ENCODE data around the gene EXTL1.
A peak's percentile ranks its signal among the peaks of the same experiment; 100 is the strongest.
"Not testable (repeated sequence)": the region's sequence is repeated elsewhere in the genome, so short reads cannot be mapped to it uniquely, and the experiment has no call there.

The EXTL1 gene, protein sequence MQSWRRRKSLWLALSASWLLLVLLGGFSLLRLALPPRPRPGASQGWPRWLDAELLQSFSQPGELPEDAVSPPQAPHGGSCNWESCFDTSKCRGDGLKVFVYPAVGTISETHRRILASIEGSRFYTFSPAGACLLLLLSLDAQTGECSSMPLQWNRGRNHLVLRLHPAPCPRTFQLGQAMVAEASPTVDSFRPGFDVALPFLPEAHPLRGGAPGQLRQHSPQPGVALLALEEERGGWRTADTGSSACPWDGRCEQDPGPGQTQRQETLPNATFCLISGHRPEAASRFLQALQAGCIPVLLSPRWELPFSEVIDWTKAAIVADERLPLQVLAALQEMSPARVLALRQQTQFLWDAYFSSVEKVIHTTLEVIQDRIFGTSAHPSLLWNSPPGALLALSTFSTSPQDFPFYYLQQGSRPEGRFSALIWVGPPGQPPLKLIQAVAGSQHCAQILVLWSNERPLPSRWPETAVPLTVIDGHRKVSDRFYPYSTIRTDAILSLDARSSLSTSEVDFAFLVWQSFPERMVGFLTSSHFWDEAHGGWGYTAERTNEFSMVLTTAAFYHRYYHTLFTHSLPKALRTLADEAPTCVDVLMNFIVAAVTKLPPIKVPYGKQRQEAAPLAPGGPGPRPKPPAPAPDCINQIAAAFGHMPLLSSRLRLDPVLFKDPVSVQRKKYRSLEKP

DNA sequence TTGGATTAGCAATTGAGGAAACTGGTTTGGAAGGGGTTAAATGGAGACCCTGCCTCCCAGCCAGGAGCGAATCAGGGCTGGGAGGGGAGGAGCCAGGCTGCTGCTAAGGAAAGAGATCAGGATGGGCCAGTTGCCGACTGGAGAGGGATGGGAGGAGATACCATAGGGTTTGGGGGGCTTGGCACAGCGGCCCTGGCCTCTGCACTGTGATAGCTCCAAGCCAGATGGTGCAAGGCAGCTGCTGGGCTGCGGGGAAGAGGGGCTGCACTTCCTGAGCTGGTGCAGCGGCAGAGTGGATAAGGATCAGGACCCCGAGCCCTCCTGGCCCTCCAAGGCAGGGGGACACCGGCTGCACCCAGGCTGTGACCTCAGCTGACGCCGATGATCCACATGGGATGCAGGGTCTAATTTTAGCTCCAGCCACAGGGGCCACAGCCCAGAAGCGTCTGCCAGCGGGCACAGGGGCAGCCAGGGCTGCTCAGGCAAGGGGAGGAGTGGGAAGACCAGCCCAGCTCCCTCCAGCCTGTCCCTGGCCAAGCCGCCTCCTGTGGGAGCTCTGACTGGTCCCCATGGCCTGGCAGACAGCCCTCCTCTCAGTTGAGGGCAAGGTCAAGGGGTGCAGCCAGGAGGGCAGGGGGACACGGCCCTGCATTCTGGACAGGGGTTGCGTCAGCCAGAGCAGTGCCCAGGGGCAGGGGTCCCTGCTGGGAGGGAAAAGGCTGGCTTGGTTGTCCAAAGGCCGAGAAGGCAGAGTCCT is at the start of gene EXTL1:
TSS of gene EXTL1 (plus strand) at position 129 of the 757 bp plus-strand sequence. CDS start 872 bp downstream, outside the sequence.
- no peak for DNase-seq

DNA sequence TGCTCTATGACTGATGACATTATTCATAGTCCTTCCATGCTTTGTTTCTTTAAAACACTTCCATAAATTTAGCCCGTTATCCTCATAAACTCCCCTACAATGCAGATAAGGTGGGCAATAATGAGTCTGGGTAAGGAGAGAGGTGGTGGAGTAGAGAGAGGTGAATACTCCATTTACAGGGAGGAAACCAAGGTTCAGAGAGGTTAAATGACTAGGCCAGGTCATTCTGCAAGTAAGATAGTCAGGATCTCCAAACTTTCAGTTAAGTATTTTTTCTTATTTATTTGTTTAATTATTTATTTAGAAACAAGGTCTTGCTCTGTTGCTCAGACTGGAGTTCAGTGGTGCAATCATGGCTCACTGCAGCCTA is 49.8 kb upstream of the EXTL1 start:
- DNase-seq: no peak

DNA sequence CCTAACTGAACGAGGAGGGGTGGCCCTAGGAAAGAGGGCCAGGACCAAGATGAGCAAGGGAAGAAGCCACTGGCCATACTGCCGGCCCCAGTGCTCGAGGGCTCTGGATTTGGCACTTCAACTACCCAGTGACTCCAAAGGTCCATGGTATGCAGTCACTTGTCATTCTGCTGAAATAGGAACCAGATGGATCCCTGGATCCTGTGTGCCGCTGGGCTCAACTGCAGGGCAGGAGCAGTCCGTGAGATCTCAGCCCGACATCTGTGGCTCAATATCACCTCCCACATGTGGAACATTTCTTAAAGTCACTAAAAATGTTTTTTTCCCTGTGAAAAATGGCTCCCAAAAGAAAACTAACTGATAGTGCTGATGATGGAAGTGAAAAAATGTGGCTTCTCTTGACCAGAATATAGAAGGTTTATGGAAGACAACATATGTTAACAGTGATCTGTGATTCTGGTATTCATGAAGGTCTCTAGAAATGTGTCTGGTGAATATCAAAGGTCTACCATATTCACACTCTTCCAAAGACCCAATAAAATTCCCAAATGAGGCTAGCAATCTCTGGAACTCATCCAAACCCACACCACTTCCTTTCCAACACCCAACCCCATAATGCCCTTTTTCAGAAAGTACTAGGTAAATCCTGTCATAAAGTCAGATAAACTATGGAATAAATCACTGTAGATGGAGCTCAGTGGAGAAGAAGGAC is 47.8 kb upstream of the EXTL1 start:
- no peak for DNase-seq

DNA sequence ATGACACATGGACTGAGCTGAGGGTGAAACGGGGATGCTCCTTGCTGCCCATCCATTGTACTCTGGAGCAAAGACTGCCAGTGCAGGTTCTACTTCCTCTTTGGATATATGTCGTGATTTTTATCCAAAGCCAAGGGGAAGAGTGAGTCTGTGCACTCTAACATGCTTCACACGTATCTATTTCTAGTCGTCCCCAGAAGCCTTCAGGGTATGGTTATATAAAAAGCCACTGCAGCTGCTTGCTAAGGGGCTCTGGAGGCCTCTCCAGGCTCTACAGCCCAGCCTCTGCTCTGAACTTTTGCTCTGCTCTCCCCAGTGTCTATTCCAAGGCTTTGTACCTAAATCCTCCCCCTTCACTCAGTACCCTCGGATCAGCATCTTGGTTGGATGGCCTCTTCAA is 43.8 kb upstream of the EXTL1 start:
- DNase-seq: no peak

DNA sequence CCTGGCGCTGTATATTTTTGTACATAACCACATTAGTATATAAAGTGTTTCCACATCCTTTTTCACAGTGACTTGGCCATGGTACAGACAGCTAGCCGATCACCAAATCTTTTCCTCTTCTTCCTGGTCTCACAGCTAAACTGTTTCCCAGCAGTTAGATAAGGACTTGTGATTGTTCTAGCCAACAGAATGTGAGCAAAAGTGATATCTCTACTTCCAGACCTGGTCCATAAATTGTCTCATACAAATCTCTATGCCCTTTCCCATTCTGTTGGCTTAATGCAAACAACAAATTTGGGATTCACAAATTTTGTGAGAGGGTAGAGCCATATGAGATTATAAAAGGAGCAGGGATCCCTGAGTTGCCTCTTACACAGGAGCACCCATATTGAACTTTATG is 43.2 kb upstream of the EXTL1 start:
- DNase-seq: no peak

DNA sequence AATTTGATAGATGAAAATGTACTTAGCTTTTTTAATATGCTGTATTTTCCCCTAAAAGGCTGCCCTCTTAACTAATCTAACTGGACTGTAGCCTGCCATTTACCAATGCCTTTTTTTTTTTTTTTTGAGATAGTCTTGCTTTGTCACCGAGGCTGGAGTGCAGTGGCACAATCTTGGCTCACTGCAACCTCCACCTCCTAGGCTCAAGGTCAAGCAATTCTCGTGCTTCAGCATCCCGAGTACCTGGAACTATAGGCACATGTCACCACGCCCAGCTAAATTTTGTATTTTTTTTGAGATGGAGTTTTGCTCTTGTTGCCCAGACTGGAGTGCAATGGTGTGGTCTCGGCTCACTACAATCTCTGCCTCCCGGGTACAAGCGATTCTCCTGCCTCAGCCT is 42.4 kb upstream of the EXTL1 start:
- no peak for DNase-seq

DNA sequence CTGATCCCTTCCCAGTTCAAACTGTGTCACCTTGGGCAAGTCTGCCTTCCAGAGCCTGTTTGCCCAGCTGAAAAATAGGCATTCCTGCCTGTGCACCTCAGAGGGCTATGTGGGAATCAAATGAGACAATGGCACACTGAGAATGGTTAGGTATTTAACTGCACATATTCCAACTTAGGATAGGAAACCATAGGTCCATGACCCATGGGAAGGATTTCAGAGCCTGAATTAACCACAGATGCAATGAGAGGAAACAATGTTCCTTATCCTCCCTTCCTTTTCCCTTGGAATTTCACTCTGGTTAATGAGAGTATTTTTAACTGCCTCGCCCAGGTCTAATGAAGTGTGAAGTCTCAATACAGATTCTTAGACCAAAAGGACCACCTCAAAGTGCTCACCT is 36.4 kb upstream of the EXTL1 start:
- DNase-seq: no peak

DNA sequence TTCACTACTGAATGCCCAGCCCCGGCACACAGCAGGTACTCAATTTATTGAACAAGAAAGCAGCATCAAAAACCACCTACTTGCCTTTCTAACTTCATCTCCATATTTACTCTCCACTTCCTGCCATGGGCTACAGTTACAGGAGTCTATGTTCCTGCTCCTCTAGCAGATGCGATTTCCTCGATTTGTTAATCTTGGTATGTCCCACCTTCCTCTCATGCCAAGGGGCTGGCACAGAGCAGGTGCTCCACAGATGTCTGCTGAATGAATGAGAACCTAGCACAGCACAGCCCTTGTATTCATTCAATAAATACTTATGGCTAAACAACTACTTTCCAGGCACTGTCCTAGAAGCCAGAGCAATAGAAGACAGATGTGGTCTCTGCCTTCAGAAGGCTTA is 35.9 kb upstream of the EXTL1 start:
- no peak for DNase-seq

DNA sequence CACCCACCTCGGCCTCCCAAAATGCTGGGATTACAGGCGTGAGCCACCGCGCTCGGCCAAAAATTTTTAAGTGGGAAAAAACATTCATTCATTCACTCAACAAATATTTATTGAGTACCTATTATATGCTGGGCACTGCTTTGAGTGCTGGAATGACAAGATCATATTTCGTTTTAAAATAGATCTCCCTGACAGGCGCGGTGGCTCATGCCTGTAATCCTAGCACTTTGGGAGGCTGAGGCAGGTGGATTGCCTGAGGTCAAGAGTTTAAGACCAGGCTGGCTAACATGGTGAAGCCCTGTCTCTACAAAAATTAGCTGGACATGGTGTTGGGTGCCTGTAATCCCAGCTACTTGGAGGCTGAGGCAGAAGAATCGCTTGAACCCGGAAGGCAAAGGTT is 34.8 kb upstream of the EXTL1 start:
- not testable (repeated sequence) for DNase-seq

DNA sequence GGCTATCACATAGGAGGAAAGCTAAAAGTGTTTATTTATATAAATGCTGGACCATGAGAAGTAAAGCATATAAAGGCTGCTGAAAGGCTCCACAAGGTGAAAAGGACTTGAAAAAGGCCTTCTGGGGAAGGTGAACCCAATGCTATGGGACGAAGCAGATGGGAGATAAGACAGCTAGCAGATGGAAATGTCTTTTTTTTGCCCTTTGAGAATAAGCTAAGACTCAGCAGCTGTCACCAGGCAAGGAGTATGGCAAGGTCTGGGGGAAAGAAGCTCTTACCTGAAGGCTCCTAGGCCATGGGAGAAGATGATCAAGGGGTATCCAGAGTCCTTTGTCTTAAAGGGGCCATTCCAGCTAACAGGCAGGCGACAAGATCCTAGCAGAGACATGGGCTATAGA is 33.6 kb upstream of the EXTL1 start:
- DNase-seq: no peak

DNA sequence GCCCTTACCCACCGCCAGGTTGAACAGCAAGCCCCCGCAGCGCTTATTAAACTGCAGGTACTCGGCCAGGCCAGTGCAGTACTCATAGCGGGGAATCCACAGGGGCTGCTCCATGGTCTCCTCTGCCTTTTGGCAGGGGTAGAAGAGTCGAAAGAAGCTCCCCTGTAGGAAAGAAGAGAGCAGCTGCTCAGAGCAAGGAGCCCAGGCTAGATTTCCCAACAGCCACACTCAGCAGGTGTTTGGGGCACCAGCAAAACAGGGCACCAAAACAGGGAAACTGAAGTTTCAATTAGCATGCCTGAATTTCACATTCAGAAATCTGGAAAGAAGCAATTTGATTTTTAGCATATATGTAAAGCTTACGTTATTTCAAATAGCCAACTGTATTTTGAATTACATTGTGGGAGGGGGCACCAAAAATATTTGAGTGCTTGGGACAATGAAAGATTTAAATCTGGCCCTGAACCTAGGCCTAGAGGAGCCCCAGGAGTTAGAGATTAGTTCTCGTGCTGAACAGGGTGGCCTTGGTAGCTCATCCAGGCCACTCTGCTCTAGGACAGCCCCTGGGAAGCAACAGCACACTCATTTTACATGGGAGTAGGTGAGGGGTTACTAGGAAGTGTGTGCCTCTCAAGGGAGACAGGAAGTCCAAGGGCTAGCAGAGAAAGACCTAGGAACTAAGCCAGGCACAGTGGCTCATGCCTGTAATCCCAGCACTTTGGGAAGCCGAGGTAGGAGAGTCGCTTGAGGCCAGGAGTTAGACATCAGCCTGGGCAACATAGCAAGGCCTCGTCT is 31.9 kb upstream of the EXTL1 start:
- no peak for DNase-seq

DNA sequence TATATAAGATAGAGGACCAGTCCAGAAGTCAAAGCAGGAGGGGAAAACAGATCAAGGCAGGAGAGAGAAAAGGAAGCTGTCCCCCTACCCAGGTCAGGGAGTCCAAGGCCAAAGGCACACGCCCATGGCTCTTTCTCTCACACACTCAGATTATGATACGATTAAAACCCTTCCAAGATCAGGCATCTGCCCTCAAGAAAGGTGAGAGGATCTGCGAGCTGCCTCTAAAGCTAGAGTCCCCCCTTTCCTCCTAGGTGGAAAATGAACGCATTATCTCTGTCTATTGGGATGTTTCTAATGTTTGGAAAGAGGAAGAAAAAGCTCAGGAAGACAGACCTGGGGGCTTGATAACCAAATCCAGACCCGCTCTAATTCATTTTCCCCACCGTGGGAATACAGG is 31.3 kb upstream of the EXTL1 start:
- DNase-seq: no peak

DNA sequence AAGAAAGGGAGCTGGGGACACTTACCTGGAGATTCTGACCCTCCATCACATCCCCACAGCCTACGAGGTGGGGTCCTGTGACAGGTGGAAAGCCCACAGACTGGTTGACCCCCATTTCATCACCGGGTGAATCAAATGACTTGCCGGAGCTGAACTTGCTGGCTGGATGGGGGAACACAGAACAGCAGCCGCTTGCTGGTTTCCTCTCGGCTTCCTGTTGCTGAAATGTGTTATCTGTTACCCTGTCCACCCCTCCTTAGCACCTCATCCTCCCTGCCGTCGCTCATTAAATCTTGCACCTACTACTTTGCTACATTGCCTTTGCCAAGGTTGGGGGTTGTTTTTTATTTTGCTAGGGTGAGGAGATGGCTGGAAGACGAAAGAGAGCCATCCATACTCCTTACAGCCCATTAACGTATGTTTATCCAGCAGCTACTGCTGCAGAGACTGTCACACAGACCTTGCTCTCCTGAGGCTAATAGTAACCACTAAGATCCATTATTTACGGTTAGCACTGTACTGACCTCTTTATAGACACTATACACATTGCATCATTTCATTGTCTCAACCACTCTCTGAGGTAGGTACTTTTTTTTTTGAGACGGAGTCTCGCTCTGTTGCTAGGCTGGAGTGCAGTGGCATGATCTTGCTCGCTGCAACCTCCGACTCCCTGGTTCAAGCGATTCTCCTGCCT is 30.7 kb upstream of the EXTL1 start:
- no peak for DNase-seq

DNA sequence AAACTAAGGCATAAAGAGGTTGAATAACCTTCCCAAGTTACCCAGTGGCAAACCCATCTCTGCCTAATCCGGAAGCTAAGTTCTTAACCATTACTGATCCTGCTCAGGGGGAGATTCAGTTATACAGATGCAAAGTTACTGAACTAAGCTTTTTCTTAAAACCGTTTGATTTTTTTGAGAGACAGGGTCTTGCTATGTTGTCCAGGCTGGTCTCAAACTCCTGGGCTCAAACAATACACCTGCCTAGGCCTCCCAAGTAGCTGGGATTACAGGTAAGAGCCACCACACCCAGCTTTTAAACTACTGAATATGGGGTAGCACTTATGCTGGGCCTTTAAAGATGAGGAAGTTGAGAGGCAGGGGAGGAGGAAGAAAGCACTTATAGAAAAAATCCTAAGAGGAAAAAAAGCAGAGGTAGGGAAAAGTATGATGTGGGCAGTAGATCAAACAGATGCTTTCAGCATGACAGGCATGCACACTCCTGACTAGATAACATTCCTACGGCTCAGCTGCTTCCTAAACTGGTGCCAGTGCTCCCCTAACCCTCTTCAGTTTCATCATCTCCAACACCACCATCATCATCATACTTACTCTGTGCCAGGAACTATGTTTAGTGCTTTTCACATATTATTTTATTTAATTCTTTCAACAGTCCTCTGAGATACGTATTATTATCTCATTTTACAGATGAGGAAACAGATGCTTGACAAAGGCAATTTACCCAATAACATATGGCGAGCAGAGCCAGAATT is 29.5 kb upstream of the EXTL1 start:
- DNase-seq: no peak

DNA sequence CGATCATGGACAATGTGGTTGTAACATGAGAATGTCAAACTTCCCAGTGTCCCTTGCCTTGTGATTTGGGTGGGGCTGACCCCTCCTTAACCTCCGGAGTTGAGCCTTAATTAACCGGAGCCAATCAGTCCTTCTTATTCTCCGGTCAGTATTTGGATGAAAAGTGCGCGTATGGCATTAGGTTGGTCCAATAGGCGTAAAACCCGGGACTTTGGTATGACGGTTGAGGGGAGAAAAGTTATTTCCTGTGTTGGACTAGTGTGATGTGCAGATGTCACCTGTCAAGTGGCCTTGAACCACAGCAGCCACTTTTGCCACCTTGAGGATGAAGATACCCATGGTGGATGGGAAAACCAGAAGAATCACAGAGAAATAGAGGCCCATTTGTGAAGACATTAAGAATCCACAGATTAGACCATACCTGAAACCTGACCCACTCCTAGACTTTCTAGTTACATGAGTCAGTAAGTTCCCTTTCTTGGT is 28.8 kb upstream of the EXTL1 start:
- DNase-seq: no peak

DNA sequence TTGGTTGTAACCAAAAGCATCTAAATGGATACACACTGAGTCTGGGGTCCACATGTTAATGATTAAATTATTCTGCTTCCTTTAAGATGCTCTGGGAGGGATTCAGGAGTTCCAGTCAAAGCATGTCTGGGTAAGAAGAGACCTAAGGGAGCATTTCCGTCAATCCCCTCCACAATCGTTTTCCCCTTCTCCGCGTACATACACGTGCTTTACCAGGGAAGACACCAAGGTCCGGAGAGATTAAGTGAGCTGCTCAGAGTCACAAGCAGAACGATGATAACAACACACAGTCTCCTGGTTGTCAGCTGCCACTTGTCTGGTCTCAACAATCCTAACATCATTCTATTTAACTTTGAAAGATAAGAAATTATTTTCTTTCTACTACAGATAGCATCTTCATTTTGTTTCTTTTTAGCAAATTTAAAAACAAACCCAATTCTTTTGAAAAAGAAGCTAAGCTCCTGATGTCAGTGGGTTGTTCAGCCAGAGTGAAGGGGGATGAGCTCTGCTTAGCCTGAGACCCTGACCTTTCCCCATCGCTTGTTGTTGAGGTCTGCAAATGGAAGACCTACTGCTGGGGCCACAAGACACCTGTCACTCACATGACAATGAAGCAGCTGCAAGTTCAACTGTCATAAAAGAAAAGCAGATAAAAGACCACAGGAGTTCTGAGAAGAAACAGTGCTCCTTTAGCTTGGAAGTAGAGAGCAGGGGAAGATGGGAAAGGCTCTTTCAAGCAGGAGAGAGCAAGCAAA is 28.2 kb upstream of the EXTL1 start:
- DNase-seq: no peak

DNA sequence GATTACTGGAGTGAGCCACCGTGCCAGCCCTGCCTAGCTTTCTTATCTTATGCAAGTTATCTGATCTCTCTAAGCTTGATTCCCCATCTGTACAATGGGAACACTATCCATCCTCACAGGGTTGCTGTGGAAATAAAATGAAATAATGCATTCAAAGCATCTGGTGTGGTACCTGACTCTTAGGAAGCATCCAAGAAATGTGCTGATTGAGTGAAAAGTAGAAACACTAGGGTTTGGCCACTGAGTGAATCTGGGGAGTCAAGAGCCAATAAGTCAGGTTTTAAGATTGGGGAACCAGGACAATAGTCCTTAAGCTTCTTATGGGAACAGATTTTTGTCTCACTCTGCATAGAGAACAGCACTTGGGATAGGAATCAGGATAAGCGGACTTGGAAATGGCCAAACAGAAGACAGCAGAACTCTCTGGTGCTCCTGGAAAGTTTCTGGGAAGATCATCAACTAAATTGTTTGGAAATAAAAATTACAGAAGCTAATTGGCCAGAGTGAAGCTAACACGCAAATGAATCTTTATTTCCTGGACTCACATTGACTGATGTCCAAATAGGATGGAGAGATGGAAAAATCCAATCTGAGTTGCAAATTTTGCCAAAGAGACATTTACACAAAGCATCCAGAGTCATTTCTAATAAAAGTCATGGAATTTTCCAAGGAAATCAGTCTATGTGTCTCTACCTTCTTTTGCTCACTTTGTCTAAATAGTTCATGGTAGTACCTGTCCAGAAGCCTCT is 27.0 kb upstream of the EXTL1 start:
- DNase-seq: no peak

DNA sequence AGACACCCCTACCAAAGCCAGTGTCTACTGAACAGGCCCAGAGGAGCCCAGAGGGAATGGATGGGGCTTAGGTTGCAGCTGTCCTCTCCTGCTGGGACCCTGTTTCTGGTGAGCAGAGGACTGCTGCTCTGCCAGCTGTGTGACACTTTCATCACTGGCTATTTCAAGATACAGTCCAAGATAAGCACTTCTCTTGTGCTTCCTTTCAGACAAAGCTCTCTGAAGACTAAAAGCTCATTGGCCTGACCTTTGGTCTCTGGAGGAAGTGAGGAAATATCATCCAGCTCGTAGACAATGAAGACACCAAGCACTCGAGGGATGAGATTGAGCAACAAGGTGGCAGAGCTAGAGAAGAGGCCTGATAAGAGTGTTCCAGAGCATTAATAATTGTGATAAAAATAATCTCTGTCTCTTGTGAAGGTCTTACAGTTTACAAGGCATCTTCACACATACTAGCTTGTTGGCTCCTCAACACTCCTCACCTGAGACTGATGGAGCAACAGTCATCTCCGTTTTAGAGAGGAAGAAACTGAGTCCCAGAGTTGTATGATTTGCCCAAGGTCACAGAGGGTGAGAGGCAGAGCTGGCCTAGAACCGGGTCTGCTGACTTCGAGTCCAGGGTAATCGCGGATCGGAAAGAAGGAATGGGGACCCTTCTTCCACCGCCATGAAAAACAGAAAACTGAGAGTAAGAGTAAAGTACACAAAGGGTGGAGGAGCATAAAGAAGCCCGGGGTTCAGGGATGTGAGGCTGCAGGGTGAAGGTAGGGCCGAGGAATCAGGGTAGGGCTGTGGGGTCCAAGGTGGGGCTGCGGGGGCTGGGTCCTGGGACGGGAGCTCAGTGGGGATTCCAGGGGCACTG is 24.4 kb upstream of the EXTL1 start:
- peak; percentile 73 to 85 (median 83) for DNase-seq

All from suppressor macrophage treated with lipopolysaccharide for 1 hour (primary cell).